Large intestine (tissue), 3 donors: Measurements from ENCODE around the gene CCDC14. TPM values are rescaled to one million over a fixed set of nuclear protein-coding genes. Genes with fewer than 3 reads are reported as not detected.

ENCODE experiments used
- DNase-seq, 2 donors: peaks; one replicate each; pipeline versions ENCODE4 v3.0.0 to v3.0.0-alpha.2; 2013
- H3K27ac ChIP-seq: one replicate; pipeline ENCODE4 v1.5.1; 2013; ENCODE audit warnings: low read length
- H3K27me3 ChIP-seq: 2 replicates; pipeline ENCODE4 v1.6.1; 2013; ENCODE audit warnings: low read length; ENCODE audit not compliant: control insufficient read depth, insufficient read depth
- H3K36me3 ChIP-seq: 2 replicates; pipeline ENCODE4 v1.6.1; 2013; ENCODE audit warnings: low read length; ENCODE audit not compliant: control insufficient read depth, insufficient read depth
- H3K4me1 ChIP-seq: one replicate; pipeline ENCODE4 v1.6.1; 2013; ENCODE audit warnings: low read length; ENCODE audit not compliant: control insufficient read depth, insufficient read depth
- H3K4me3 ChIP-seq: one replicate; pipeline ENCODE4 v1.5.1; 2013; ENCODE audit warnings: low read length
- H3K9me3 ChIP-seq: one replicate; pipeline ENCODE4 v1.6.1; 2013; ENCODE audit warnings: mild to moderate bottlenecking, low read depth, low read length, moderate library complexity; ENCODE audit not compliant: control insufficient read depth
- WGBS: methylation state at CpG from one replicate; pipeline ENCODE4 v1.1.5; 2013; ENCODE audit warnings: low lambda C conversion rate; ENCODE audit not compliant: insufficient coverage; 5-methylcytosine and 5-hydroxymethylcytosine counted together
- polyA plus RNA-seq: library from polyadenylated mRNA; unstranded; fragments of 120-200 nt; gene quantifications from one replicate; pipeline ENCODE4 v1.2.1, GENCODE V29; 2013

Gene CCDC14
- polyA plus RNA-seq, 1 donor = 72.5 TPM

GRCh38 chr3:123941542-123941941 is 19.5 kb downstream of the CCDC14 start:
- 100% methylated on average over 1 of the region's 1 CpG for WGBS
- no peak overlapping the region for H3K27ac ChIP-seq
- no peak for DNase-seq

GRCh38 chr3:123941121-123941520 is 19.9 kb downstream of the CCDC14 start:
- Histone ChIP-seq H3K27ac (no peak overlapping the region), H3K27me3 (no peaks in the 10 kb centered on the region), H3K36me3 (peaks cover 21% of the 10 kb centered on the region), H3K4me3 (no peak overlapping the region), H3K4me1 (no peaks in the 10 kb centered on the region), H3K9me3 (no peaks in the 10 kb centered on the region)
- DNase-seq = no peak
- 100% methylated on average over 1 of the region's 2 CpGs for WGBS

More at GRCh38 chr3:123941542-123941941, 19.5 kb downstream of the CCDC14 start:
- Histone ChIP-seq H3K36me3 (peaks cover 21% of the 10 kb centered on the region), H3K27me3 (no peaks in the 10 kb centered on the region), H3K4me3 (no peak overlapping the region), H3K9me3 (no peaks in the 10 kb centered on the region), H3K4me1 (no peaks in the 10 kb centered on the region)

- H3K4me1 ChIP-seq = no peaks in the 10 kb centered on the region
- H3K27me3 ChIP-seq = no peaks in the 10 kb centered on the region
- no peak for DNase-seq
- H3K27ac ChIP-seq = no peak overlapping the region
- 100% methylated on average over 1 of the region's 2 CpGs for WGBS
- H3K36me3 ChIP-seq = peaks cover 20% of the 10 kb centered on the region
- H3K9me3 ChIP-seq = no peaks in the 10 kb centered on the region
- H3K4me3 ChIP-seq = no peak overlapping the region
Measured at GRCh38 chr3:123939706-123940105, 21.3 kb downstream of the CCDC14 start.

GRCh38 chr3:123936400-123936799 is 24.6 kb downstream of the CCDC14 start:
- Histone ChIP-seq H3K27me3 (no peaks in the 10 kb centered on the region), H3K4me1 (no peaks in the 10 kb centered on the region), H3K4me3 (no peak overlapping the region), H3K9me3 (no peaks in the 10 kb centered on the region), H3K27ac (no peak overlapping the region), H3K36me3 (peaks cover 11% of the 10 kb centered on the region)
- 17% methylated on average over 1 of the region's 2 CpGs for WGBS
- DNase-seq = no peak

DNA sequence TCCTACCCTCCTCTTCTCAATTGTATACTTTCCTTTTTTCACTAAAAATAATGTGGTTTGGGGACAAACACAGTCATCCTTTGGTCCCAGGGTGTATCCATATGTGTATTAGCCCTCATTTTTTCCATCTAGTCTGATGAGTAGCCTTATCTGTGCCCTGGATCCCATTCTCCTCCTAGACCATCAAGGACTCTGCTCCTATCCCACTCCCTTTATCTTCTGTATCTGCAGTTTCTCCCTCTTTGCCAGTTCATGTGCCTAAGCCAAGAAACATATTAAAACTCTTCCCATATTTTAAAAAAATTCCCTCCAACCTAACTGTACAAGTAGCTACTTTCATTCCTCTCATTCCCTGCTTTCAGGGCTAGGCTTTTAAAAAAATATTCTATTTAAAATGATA is 25.2 kb downstream of the CCDC14 start:
- no peaks in the 10 kb centered on the region for H3K27me3 ChIP-seq
- H3K4me1 ChIP-seq = no peaks in the 10 kb centered on the region
- no peak overlapping the region for H3K27ac ChIP-seq
- DNase-seq = no peak
- no peak overlapping the region for H3K4me3 ChIP-seq
- peaks cover 11% of the 10 kb centered on the region for H3K36me3 ChIP-seq
- no peaks in the 10 kb centered on the region for H3K9me3 ChIP-seq

DNA sequence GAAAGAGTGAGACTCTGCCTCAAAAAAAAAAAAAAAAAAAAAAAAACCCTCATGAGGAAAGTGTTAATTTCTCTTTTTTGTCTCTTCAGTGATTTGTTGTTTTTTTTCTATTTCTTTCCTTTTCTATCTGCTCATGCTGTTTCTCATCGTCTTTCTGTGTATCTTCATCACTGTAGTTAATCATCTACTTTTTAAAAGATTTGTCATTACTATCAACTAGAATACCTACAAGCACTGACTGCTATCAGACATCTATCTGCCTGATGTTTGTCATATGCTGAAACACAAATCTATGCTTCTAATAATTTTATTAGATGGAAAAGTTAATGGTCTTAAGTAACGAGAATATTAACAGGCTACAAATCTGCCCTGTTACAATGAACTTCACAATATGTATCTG is 26.8 kb downstream of the CCDC14 start:
- Histone ChIP-seq H3K4me3 (no peak overlapping the region), H3K9me3 (no peaks in the 10 kb centered on the region), H3K27me3 (no peaks in the 10 kb centered on the region), H3K36me3 (peaks cover 17% of the 10 kb centered on the region), H3K4me1 (no peaks in the 10 kb centered on the region), H3K27ac (no peak overlapping the region)
- WGBS = 86% methylated on average over 1 of the region's 2 CpGs
- DNase-seq = no peak

- Histone ChIP-seq H3K4me3 (no peak overlapping the region), H3K27ac (no peak overlapping the region), H3K36me3 (peaks cover 18% of the 10 kb centered on the region), H3K9me3 (no peaks in the 10 kb centered on the region), H3K4me1 (no peaks in the 10 kb centered on the region), H3K27me3 (no peaks in the 10 kb centered on the region)
- DNase-seq = no peak
Measured at GRCh38 chr3:123930445-123930844, 30.6 kb downstream of the CCDC14 start.

- peaks cover 22% of the 10 kb centered on the region for H3K36me3 ChIP-seq
- H3K4me1 ChIP-seq = no peaks in the 10 kb centered on the region
- no peak overlapping the region for H3K27ac ChIP-seq
- 100% methylated on average over 2 of the region's 9 CpGs for WGBS
- no peak for DNase-seq
- H3K27me3 ChIP-seq = no peaks in the 10 kb centered on the region
- no peak overlapping the region for H3K4me3 ChIP-seq
- H3K9me3 ChIP-seq = no peaks in the 10 kb centered on the region
Measured at GRCh38 chr3:123929325-123929724, 31.7 kb downstream of the CCDC14 start.

GRCh38 chr3:123926396-123926795 is 34.6 kb downstream of the CCDC14 start:
- DNase-seq = no peak
- no peak overlapping the region for H3K4me3 ChIP-seq
- H3K36me3 ChIP-seq = peaks cover 16% of the 10 kb centered on the region

DNA sequence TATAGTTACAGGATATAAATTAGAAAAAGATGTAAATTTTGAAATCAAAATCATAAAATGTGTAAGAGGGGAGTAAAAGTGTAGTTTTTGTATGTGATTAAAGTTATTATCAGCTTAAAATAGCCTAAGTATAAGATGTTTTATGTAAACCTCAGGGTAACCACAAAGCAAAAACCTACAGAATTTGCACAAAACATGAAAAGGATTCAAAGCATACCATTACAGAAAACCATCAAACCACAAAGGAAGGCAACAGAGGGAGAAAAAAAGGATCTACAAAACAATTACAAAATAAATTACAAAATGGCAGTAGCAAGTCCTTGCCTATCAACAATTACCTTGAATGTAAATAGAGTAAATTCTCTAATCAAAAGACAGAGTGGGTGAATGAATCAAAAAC is 40.2 kb downstream of the CCDC14 start:
- Histone ChIP-seq H3K36me3 (peaks cover 18% of the 10 kb centered on the region), H3K27ac (no peak overlapping the region), H3K4me3 (no peak overlapping the region), H3K27me3 (no peaks in the 10 kb centered on the region), H3K4me1 (no peaks in the 10 kb centered on the region), H3K9me3 (peaks cover 17% of the 10 kb centered on the region)
- DNase-seq = no peak

More at GRCh38 chr3:123926396-123926795, 34.6 kb downstream of the CCDC14 start:
- H3K9me3 ChIP-seq = no peaks in the 10 kb centered on the region
- no peak overlapping the region for H3K27ac ChIP-seq
- H3K27me3 ChIP-seq = no peaks in the 10 kb centered on the region
- H3K4me1 ChIP-seq = no peaks in the 10 kb centered on the region

- Histone ChIP-seq H3K36me3 (peaks cover 18% of the 10 kb centered on the region), H3K27ac (no peak overlapping the region), H3K27me3 (no peaks in the 10 kb centered on the region), H3K4me1 (no peaks in the 10 kb centered on the region), H3K9me3 (peaks cover 17% of the 10 kb centered on the region), H3K4me3 (no peak overlapping the region)
- no peak for DNase-seq
- WGBS = no CpG with 5 or more reads among the region's 1 CpG
Measured at GRCh38 chr3:123920383-123920782, 40.6 kb downstream of the CCDC14 start.
